ENCODE measurements around the gene PPP1R3F. TPM values are rescaled to one million over a fixed set of nuclear protein-coding genes. Genes with fewer than 3 reads are reported as not detected.

Gene PPP1R3F
- polyA plus RNA-seq, 1 donor = 3.3 TPM

DNA sequence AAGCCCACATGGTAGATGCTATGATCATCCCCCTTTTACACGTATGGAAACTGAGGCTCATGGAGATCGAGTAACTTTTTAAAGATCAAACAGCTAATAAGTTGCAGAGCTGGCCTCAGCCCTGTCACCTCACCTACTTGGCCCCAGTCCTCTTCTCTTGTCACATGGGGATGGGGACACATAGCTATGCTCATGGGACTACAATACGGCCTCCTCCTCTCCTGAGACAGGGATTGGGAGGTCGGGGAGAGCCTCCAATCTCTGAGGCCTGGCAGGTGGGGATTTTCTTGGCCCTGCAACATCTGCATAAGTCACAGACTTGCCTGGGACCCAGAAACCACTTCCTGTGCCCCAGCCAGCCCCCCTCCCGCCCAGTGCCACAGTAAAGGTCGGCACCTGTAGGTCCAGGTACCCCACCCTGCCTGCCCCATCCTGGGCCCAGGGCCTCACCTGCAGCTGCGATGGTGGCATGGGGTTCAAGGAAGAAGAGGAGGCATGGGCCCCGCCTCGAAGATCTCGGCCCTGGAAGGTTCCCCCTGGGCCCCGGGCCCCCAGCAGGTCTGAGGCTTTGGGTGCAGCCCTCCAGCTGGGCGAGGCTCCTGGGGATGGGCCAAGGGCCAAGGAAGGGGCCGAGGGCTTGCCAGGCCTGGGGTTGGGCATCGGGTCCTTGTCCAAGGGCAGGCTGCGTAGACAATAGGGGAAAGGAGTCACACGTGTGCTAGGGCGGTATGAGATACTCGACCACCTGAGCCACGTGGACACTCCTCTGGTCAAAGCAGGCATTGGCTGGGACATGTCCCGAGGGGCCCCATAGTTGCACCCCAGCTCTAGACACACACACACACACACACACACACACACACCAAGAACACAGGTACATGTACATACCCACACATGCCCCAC lies 11.5 kb upstream of the PPP1R3F start:
- Histone ChIP-seq H3K27ac (ENCODE audit: low read length) (no peak overlapping the region), H3K4me3 (ENCODE audit: low read length) (no peak overlapping the region), H3K27me3 (ENCODE audit: control insufficient read depth, insufficient read depth, low read length) (no peaks in the 10 kb centered on the region), H3K9me3 (ENCODE audit: control insufficient read depth, low read depth, low read length) (no peaks in the 10 kb centered on the region), H3K36me3 (ENCODE audit: control insufficient read depth, insufficient read depth, low read length) (no peaks in the 10 kb centered on the region), H3K4me1 (ENCODE audit: control insufficient read depth, insufficient read depth, low read length) (no peaks in the 10 kb centered on the region)
- no peak for DNase-seq
- no CpG with 5 or more reads among the region's 20 CpGs for WGBS (ENCODE audit: insufficient coverage, low lambda C conversion rate)

DNA sequence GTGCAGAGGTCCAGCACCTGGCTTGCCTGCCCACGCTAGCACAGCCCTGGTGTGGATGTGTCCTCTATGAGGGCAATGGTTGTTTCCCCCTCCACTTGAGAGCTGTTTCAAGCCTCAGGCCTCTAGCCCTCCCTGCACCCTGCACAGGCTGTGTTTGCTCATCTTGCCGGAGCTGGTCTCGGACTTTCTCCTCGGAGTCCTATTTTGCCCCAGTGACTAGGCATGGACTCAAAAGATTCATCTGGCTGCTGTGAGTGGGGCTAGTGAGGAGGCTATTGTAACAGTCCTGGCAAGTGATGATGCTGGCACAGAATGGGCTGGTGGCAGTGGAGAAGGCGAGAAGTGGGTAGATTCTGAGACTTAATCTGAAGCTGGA lies 10.9 kb upstream of the PPP1R3F start:
- H3K4me1 ChIP-seq (ENCODE audit: control insufficient read depth, insufficient read depth, low read length) = no peaks in the 10 kb centered on the region
- H3K36me3 ChIP-seq (ENCODE audit: control insufficient read depth, insufficient read depth, low read length) = no peaks in the 10 kb centered on the region
- DNase-seq = no peak
- WGBS (ENCODE audit: insufficient coverage, low lambda C conversion rate) = no CpG with 5 or more reads among the region's 5 CpGs
- no peak overlapping the region for H3K27ac ChIP-seq (ENCODE audit: low read length)
- no peak overlapping the region for H3K4me3 ChIP-seq (ENCODE audit: low read length)
- no peaks in the 10 kb centered on the region for H3K9me3 ChIP-seq (ENCODE audit: control insufficient read depth, low read depth, low read length)
- H3K27me3 ChIP-seq (ENCODE audit: control insufficient read depth, insufficient read depth, low read length) = no peaks in the 10 kb centered on the region

DNA sequence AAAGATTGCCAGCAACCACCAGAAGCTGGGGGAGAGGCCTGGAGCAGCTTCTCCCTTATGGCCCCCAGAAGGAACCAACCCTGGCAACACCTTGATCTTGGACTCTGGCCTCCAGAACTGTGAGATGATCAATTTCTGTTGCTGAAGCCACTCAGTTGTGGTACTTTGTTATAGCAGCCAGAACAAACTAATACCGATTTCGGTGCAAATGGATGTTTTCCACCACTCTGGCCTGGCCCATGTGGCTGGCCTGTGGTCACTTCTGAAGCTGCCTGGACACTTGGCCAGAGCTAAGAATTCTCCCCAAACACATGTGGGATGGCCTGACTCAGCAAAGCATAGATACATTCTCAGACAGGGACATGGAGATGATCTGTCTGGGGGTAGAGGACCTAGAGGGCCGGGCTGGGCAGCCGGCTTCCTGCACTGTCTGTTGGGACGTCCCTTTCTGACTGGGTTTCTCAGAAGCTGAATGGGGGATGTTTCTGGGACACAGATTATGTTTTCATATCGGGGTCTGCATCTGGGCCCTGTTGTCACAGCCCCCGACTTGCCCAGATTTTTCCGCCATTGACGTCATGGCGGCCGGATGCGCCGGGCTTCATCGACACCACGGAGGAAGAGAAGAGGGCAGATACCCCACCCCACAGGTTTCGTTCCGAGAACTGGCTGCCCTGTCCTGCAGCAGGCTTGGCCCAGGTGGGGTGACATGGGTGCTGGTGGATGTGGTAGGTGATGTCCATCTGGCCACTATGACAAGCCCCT lies 9.2 kb upstream of the PPP1R3F start:
- Histone ChIP-seq H3K36me3 (ENCODE audit: control insufficient read depth, insufficient read depth, low read length) (no peaks in the 10 kb centered on the region), H3K27me3 (ENCODE audit: control insufficient read depth, insufficient read depth, low read length) (no peaks in the 10 kb centered on the region), H3K4me1 (ENCODE audit: control insufficient read depth, insufficient read depth, low read length) (no peaks in the 10 kb centered on the region), H3K27ac (ENCODE audit: low read length) (no peak overlapping the region), H3K9me3 (ENCODE audit: control insufficient read depth, low read depth, low read length) (no peaks in the 10 kb centered on the region), H3K4me3 (ENCODE audit: low read length) (no peak overlapping the region)
- WGBS (ENCODE audit: insufficient coverage, low lambda C conversion rate) = no CpG with 5 or more reads among the region's 17 CpGs
- DNase-seq = no peak

DNA sequence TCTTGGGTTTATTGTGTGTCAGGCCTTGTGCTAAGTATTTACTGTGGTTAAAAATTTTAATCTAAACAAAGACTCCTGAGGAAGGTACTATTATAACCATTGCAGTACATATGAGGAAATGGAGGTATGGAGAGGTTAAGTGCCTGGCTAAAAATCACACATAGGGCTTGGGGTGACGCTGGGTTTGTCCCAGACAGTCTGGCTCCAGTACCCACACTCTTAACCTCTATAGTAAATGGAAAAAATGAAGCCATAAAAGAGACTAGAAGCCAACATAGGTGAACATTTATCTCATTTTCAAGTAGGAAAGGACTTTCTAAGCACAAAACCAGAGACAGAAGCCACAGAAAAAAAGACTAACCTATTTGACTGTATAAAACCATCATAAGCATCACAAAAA lies 7.0 kb upstream of the PPP1R3F start:
- H3K36me3 ChIP-seq (ENCODE audit: control insufficient read depth, insufficient read depth, low read length) = no peaks in the 10 kb centered on the region
- H3K27ac ChIP-seq (ENCODE audit: low read length) = no peak overlapping the region
- H3K27me3 ChIP-seq (ENCODE audit: control insufficient read depth, insufficient read depth, low read length) = no peaks in the 10 kb centered on the region
- no peaks in the 10 kb centered on the region for H3K9me3 ChIP-seq (ENCODE audit: control insufficient read depth, low read depth, low read length)
- WGBS (ENCODE audit: insufficient coverage, low lambda C conversion rate) = no CpG with 5 or more reads among the region's 1 CpG
- H3K4me3 ChIP-seq (ENCODE audit: low read length) = no peak overlapping the region
- H3K4me1 ChIP-seq (ENCODE audit: control insufficient read depth, insufficient read depth, low read length) = peaks cover 7% of the 10 kb centered on the region
- no peak for DNase-seq

DNA sequence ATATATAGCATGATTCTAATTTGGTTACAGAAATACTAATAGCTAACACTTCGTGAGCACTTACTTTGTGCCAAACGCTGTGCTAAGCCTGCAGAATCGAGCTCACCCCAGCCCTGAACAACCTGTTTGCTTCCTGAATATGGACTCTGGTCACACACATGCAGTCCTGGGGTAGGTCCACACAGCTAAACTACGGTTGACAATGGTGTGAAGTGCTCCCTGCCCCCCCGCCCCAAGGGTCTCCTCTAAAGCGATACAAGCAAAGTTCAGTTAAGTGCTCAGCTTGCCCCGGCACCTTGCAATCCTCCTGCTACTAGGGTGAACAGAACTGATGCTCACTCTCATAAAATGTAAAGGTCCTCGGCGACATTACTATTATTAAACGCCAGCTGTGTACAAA lies 6.0 kb upstream of the PPP1R3F start:
- WGBS (ENCODE audit: insufficient coverage, low lambda C conversion rate) = no CpG with 5 or more reads among the region's 10 CpGs

DNA sequence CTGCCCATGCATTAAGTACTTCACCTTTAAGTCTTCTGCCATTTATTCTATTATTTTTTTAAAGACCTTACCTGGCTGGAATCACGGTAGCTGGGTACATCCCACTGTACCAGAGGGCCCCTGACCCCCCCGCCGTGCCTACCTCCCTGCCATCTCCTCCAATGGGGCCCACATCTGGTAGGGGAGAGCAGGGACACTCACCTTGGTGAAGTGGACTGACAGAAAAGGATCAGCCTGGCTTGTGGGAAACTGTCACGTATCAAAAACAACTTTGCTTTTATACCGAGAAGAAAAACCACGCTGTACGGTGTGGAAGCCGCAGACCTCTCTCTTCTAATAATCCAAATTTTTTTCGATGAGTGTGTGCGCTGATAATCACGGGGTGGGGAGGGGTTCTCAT lies 5.1 kb upstream of the PPP1R3F start, which contains the start of gene FOXP3:
TSS of gene FOXP3 (minus strand) at position 251 of the 400 bp plus-strand sequence. CDS start 6,205 bp downstream, outside the sequence.
- H3K4me1 ChIP-seq (ENCODE audit: control insufficient read depth, insufficient read depth, low read length) = peaks cover 10% of the 10 kb centered on the region
- H3K9me3 ChIP-seq (ENCODE audit: control insufficient read depth, low read depth, low read length) = no peaks in the 10 kb centered on the region
- H3K4me3 ChIP-seq (ENCODE audit: low read length) = no peak within 1 kb of the TSS
- WGBS (ENCODE audit: insufficient coverage, low lambda C conversion rate) = no CpG with 5 or more reads among the region's 11 CpGs
- H3K36me3 ChIP-seq (ENCODE audit: control insufficient read depth, insufficient read depth, low read length) = no peaks in the 10 kb centered on the region
- no peak for DNase-seq
- H3K27me3 ChIP-seq (ENCODE audit: control insufficient read depth, insufficient read depth, low read length) = no peaks in the 10 kb centered on the region
- H3K27ac ChIP-seq (ENCODE audit: low read length) = no peak within 1 kb of the TSS

More for the DNA sequence above, 6.0 kb upstream of the PPP1R3F start:
- H3K9me3 ChIP-seq (ENCODE audit: control insufficient read depth, low read depth, low read length) = no peaks in the 10 kb centered on the region
- H3K4me3 ChIP-seq (ENCODE audit: low read length) = no peak overlapping the region
- no peaks in the 10 kb centered on the region for H3K36me3 ChIP-seq (ENCODE audit: control insufficient read depth, insufficient read depth, low read length)
- H3K27me3 ChIP-seq (ENCODE audit: control insufficient read depth, insufficient read depth, low read length) = no peaks in the 10 kb centered on the region
- DNase-seq = no peak
- peaks cover 10% of the 10 kb centered on the region for H3K4me1 ChIP-seq (ENCODE audit: control insufficient read depth, insufficient read depth, low read length)
- H3K27ac ChIP-seq (ENCODE audit: low read length) = no peak overlapping the region

DNA sequence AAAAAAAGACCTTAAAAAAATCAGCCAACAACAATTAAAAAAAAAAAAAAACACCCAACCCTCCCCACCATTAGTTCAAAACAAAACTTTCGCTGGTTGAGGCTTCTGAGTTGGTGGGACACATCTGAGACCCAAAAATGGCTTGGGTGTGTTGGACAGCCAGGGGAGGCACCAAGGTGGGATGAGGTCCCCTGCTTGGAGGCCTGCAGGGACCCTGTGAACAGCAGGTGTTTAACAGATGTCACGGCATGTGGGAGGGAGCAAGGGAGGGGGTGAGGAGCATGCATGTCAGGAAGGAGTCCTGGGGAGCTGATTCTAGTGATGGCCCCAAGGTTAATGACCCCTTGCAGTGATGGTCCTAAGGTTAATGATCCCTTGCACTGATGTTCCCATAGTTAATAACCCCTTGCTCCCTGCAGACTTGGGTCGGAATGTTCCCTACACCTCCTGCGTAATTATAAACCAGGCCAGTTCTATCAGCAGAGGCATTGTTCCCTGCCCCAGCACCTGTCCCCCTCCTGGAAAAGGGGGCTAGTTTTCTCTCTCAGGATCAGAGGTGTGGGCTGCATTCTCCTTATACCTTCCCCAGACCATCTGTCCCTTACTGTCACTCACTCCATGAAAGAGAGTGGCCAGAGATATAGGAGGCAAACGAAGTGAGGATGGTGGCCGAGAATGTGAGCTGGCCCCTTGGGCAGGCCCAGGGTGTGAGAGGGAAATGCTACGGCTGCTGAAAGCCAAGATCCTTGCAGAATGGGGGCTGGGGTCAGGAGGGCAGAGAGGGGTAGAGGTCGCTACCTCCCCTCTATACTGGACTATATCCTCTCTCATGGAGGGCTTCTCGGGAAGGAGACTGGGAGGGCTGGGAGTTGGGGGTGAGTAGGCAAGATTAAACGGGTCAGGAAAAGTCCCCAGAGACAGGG lies 2.8 kb upstream of the PPP1R3F start:
- no peak overlapping the region for H3K4me3 ChIP-seq (ENCODE audit: low read length)
- H3K9me3 ChIP-seq (ENCODE audit: control insufficient read depth, low read depth, low read length) = peaks cover 5% of the 10 kb centered on the region
- no peaks in the 10 kb centered on the region for H3K36me3 ChIP-seq (ENCODE audit: control insufficient read depth, insufficient read depth, low read length)
- H3K27ac ChIP-seq (ENCODE audit: low read length) = peak overlapping the region; percentile 20
- peak; percentile 29 to 70 for DNase-seq
- no peaks in the 10 kb centered on the region for H3K27me3 ChIP-seq (ENCODE audit: control insufficient read depth, insufficient read depth, low read length)
- H3K4me1 ChIP-seq (ENCODE audit: control insufficient read depth, insufficient read depth, low read length) = peaks cover 17% of the 10 kb centered on the region
- no CpG with 5 or more reads among the region's 10 CpGs for WGBS (ENCODE audit: insufficient coverage, low lambda C conversion rate)

DNA sequence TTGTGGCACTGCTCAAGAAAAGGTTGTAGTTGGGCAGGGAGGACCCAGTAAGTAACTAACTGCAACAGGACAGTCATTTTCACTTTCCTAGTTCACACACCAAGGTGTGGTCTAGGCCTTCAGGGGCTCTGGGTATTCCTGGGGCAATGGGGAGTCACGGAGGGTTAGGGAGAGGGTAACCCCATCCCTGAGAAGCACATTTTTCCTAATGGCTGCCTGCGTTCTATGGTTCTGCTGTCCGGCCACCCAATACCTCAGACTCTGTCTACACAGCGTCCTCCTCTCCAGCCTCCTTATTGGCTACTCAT lies 937 bp upstream of the PPP1R3F start:
- Histone ChIP-seq H3K4me1 (ENCODE audit: control insufficient read depth, insufficient read depth, low read length) (peaks cover 17% of the 10 kb centered on the region), H3K9me3 (ENCODE audit: control insufficient read depth, low read depth, low read length) (peaks cover 5% of the 10 kb centered on the region), H3K36me3 (ENCODE audit: control insufficient read depth, insufficient read depth, low read length) (no peaks in the 10 kb centered on the region), H3K4me3 (ENCODE audit: low read length) (peak overlapping the region; percentile 44), H3K27me3 (ENCODE audit: control insufficient read depth, insufficient read depth, low read length) (no peaks in the 10 kb centered on the region), H3K27ac (ENCODE audit: low read length) (peak overlapping the region; percentile 59)
- no peak for DNase-seq
- no CpG with 5 or more reads among the region's 4 CpGs for WGBS (ENCODE audit: insufficient coverage, low lambda C conversion rate)

DNA sequence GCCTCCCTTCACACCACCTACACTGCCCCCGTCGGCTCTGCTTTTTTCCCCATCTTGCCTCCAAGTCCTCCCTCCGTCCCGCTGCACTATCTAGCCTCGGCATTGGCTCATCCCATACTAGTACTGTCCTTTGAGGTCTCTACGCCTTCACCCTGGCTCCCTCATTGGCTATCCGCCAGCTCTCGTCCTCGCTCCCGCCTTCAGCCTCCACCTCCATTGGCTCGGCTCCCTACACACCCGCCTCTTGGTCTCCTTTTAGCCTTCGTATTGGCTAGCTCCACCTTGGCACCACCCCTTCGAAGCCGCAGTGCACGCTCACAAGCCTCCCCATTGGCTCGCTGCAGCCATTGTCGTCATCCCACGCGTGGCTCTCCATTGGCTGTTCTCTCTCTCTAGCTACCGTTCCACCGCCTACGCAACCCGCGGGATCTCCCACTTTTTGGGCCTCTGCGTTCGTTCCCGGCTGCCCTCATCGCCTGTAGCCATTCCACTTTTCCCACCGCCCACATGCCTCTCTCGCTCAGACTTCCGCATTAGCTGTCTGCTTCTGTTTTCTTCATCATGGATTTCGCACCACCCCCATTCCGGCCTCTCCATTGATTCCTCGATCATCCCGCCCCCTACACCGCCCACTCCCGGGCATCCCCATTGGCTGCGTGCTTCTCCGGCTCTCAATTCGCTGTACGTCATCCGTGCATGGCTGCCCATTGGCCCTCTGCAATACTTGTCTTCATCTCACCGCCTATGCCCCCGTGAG lies 405 bp upstream of the PPP1R3F start:
- no peaks in the 10 kb centered on the region for H3K36me3 ChIP-seq (ENCODE audit: control insufficient read depth, insufficient read depth, low read length)
- H3K27me3 ChIP-seq (ENCODE audit: control insufficient read depth, insufficient read depth, low read length) = no peaks in the 10 kb centered on the region
- peak overlapping the region; percentile 98 for H3K27ac ChIP-seq (ENCODE audit: low read length)
- peak overlapping the region; percentile 73 for H3K4me3 ChIP-seq (ENCODE audit: low read length)
- DNase-seq = peak; percentile 96 to 99
- H3K4me1 ChIP-seq (ENCODE audit: control insufficient read depth, insufficient read depth, low read length) = peaks cover 17% of the 10 kb centered on the region
- peaks cover 5% of the 10 kb centered on the region for H3K9me3 ChIP-seq (ENCODE audit: control insufficient read depth, low read depth, low read length)
- WGBS (ENCODE audit: insufficient coverage, low lambda C conversion rate) = no CpG with 5 or more reads among the region's 45 CpGs
